Nucleus accumbens (tissue), 56 donors: ENCODE measurements around the gene PLA2G4E.

ENCODE experiments used
- DNase-seq, 56 donors: peaks; one replicate each; lab custom pipeline; 2025; lab: John Stamatoyannopoulos, UW

The PLA2G4E gene

DNA sequence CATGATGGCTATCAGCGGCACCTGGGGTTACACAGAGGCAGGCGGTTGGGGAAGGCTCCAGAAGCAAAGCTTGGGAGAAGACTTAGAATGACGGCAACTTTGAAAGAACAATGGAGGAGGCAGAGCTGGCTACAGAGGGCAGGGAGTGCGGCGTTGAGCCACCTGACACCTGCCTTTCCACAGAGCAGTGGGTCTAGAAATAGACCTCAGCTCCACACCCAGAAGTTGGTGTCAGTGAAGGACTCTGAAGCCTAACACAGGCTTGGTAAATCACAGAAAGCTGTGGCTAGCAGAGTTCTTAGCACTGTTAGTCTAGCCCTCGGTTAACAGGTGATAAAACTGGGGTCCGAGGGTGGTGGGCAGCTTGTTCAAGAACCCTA, 25.4 kb downstream of the PLA2G4E start:
- no peak for DNase-seq

DNA sequence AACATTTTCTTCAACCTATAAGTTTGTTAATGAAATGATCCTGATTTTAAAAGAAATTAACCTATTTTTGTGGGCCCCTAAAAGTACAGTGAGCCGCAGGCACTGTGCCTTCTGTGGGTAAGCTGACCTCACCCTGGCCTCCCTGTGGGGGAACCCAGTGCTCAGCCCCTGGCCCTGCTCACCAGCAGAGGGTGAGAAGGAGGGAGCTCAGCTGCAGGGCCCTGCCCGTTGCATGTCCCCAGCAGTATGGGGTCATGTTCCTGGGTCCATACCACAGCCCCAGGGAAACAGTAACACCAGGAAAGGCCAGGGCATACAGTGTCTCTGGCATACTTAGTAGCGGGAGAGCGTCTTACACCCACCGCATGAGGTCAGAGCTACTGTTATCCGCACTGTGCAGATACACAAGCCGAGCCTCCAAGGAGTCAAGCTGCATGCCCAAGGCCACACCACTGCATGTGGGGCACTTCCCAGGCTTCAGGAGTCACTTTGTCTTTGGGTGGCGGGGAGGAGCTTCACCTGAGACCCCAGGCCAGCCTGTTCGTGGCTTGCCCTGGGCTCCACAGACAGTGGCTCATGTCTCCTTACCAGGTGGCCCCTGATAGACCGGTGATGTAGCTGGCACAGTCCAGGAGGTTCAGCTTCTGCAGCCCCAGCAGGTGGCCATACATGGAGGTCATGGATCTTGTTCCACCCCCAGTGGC, 25.9 kb downstream of the PLA2G4E start:
- no peak for DNase-seq

DNA sequence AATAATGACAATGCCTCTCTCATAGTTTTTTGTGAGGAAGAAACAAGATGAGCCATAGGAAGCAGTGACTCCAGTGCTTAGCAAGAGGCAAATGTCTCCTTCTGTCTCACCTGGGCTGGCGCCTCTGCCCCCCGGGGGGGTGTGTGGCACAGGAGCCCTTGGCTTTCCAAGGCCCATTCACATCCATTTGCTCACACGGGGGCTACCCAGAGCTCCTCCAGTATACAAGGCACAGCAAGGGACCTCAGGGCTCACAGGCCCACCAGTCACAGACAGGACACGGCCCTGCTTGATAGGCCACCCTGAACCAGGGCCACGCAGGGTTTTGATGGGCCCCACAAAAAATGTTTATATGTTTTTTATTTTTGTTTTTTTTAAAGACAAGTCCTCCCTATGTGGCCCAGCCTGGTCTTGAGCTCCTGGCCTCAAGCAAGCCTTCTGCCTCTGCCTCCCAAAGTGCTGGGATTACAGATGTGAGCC, 26.6 kb downstream of the PLA2G4E start:
- no peak for DNase-seq

DNA sequence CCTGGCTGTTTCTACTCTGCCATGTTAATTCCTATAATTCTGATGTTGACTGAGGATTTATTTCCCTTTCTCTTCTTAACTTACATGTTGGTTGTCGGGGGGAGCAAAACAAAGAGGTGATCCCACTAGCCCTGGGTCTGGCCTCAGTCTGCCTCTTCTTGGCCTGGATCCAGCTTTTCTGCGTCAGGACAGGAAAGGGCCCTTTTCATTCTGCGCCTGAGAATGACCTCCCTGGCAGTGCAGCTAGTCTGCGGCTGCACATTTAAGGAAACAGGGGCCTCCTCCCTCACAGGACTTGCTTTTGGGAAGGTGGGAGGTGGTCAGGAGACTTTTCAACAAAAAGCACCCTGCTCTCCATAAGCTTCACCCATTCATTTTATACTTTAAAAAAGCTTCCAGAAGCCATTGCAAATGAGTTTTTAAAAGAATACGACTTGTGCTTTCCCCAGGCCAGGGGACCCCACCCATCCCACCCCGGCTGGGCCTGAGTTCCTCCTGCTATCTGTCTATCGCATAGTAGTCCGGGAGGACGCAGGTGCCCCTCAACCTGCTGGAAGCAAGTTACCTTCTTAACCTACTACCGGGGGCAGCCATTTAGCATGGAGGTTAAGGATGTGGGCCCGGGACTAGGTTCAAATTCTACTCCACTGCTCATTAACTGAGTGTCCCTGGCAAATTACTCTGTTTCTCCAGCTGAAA, 27.2 kb downstream of the PLA2G4E start:
- no peak for DNase-seq

DNA sequence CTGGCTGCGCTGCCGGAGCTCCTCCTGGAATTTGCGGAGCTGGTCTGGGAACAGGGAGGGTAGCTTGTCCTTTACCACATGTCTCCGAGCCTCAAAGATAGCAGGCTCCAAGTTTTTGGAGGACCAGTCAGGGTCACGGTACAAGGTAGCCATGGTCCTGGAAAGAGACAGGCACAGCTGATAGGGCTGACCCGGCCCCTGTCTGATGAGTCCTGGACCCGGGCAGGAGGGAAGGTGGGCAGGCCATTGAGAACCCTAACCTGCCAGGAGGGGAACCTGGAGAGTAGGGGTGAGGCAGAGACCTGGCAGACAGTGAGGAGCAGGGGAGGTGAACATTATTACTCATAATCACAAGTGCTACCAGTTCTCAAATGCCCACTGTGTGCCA, 28.0 kb downstream of the PLA2G4E start:
- DNase-seq: no peak

DNA sequence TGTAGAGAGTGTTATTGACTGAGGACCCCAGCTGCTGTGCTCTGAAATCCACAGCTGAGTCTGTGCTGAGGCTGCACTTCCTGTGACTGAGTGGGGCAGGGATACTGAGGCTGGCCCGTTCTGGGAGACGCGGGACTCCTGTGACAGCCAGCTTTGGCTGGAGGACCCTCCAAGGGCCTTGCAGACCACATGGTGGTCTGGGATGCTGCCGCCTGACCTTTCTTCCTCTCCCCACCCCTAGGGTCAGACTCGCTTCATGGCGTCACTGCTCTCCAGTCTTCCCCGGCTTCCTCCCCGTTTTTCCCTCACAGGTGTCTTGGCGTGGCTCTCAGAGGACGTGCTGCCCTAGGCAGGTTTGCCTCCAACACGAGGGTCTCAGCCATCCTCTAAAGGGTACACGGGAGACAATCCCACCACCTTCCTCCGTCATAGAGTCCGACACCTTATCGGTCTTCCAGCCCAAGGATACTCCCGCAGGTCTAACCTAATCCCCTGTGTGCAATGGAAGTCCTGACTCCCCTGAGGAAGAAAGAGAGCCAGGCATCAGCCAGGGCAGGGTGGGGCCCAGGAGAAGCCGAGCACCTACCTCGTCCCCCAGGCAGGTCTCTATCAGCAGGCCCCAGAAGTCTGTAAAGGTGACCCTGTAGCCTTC, 28.6 kb downstream of the PLA2G4E start:
- DNase-seq: no peak

DNA sequence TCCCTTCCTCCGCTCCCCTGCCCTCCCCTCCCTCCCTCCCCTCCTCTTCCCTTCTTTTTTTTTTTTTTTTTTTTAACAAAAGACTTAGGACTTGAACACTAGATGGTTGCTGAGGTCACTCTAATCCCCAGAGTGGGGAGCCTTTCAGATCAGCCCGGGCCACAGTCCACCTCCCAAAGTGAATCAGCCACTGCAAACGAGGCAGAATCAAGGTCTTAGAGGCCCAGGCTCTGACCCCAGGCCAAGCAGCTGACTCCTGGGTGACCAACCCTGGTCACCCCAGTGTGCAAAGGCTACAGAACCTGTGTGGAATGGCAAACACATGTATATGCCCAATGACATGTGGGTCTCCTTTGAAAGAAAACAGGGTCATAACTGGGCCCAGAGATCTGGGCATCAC, 30.2 kb downstream of the PLA2G4E start:
- DNase-seq: no peak

DNA sequence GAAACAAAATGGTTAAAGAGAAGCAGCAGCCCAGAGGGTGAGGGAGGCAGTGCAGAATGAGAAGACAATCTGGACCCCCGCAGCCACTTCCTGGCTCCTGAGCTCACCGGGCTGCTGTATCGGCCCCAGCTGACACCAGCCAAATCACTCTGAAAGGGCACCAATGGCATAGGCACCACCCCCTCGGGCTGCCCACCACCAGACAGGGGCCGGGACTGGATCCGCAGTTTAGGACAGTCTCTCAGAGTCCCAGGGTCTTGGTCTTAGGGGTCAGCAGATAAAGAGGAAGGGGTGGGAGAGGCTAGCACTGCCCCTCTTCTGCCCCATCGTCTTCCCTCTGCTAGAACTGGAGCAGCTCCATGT, 30.6 kb downstream of the PLA2G4E start:
- DNase-seq: no peak

DNA sequence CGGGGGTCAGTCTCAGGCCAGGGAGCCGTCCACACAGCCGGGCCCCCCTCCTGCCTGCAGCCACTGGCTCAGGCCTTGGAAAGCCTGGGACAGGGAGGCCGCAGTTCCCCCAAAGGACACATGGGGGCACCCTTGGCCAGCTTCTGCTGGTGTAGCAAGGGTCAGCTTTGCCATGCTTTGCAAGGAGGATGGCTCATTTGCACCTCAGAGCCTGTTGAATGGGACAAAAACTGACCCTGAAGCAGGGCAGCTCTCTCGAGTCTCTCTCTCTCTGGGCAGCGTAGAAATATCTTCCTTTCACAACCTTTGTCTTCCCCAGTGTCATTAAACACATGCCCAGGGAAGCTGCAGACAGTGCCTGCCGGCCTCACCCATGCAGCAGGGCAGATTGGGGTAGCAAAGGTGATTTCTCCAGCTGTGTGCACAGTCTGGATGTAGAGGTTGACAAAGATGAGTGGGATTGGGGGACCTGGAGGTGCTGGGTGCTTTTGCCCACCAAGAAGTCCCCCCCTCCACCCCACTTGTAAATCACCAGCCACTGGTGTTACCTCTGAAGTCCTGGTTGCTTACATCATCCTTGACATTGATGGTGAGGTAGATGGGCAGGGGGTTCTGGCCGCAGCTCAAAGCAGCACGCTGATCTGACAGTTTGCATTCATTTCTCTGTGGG, 31.1 kb downstream of the PLA2G4E start:
- peak in 51 of 56 donors; percentile 6 to 90 (median 61) for DNase-seq

DNA sequence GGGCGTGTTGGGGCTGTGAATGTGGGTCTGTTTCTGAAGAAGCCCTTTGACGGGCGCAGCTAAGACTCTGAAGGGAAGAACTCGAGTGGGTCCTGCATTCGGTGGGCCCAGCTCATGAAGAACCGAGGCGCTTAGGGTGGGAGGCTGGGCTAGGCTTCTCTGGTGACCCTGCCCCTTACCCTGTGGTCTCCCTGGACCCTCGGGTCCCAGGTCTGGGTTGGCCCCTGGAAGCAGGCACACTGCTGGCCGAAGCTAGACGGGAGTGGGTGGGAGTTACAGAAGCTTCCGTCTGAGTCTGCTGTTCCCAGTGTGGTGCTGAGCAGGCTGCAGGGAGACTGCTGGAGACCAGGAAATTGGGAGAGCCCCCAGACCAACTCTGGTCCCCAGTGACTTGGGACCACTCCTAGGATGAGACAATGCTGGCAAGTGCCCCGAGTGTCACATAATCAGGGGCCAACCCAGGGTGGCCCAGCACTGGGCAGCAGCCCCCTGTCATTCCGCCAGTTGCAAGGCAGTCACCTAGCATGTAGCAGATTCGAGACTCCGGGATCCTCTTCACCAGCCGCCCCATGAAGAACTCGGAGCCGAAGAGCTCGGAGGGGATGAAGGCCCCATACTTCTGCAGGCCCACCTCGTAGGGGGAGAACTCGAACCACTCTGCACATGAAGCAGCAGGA, 31.8 kb downstream of the PLA2G4E start:
- no peak for DNase-seq

DNA sequence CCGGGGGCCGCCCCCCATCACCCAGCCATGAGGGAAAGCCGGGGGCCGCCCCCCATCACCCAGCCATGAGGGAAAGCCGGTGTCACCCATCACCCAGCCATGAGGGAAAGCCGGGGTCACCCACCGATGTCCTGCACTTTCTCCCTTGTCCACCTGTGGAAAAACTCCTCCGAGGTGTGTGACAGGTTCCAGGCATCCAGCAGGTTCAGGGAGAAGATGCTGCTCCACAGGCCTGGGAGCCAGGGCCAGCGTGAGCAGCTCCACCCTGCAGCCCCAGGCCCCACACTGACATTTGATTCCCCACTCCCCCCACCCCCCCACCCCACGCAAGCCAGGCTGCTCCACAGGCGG, 32.9 kb downstream of the PLA2G4E start:
- no peak for DNase-seq

DNA sequence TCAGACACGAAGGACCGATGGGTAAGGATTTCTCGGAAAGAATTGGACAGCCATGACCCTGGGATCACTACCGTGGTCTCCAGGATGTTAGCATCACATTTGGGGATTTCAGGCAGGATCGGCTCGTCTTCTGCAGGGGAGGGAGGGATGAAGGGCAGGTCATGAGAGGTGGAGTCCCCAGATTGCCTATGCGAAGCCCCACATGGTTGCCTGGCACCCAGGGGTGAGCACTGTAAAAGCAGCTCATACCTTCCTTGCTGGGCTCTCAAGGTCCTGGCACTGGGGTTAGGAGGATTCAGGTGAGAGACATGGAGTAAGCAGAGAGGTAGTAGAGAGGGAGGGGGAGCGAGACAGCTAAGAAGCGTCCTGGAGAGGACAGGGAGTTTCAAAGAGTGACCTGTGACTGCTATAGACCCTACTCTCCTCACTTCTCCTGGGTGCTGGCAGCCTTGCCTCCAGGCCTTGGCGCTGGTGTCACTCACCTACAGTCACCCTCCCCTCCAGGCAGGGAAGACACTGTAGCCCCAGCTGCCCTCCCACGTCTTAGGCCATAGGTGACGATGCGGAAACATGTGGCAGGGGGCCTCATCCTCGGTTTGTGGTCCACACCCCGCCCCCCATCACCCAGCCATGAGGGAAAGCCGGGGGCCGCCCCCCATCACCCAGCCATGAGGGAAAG, 33.5 kb downstream of the PLA2G4E start:
- no peak for DNase-seq

DNA sequence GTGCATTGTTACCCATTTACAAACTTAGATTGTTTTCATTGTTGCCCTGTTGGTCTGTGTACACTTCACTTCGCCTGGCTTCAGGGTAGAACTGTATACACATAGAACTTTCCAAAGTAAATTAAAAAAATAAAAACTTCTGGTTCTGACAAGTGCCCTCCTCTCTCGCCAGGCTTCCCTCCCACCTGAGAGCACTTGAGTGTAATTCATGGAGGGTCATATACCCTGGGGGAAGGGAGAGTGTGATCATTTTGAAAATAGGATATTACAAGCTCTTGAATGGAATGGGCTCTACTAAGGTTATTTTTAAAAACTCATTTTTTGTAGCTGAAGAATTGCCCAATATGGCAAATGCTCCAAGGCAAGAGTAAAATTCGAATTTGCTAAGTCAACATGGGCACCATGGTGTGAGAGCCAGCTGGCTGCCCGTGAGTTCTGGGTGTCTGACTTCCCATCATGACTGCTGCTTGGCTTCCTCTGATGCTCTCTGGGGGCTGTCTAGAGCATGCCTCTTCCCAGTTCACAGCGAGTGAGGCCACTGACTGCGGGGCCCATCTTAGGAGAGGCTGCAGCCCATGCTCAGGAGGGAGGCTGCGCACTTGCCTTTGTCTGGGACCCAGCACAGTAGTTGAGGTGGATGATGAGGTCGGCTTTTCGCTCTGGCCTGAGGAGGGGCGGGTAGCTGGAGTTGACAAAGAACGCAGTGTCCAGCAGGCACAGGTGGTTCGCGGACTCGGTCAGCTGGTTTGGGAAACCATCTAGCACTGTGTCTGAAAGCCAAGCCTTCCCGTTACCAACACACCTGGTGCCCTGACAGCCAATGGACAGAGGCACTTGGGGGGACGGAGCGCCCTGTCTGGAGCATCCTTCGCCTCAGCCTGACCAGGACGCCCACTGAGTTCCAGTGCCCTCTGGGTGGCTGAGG, 35.3 kb downstream of the PLA2G4E start:
- no peak for DNase-seq

DNA sequence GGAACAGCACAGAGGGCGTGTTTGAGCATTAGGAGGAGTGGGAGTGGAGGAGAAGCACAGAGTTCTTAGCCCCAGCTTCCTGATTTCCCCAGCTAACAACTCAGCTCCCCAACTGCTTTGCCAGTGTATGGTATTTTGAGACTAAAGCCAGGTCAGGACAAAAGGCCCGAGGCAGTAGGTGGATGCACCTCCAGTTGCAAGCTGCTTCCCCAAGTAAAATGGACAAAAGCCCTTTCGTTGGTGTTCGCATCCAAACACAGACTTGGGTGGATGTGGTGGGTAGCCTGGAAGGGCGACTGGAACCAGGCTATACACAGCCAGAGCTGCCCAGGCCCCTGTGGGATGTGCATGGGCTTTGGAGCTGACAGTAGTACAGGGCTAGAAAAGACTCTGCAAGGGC, 36.2 kb downstream of the PLA2G4E start:
- DNase-seq: no peak

DNA sequence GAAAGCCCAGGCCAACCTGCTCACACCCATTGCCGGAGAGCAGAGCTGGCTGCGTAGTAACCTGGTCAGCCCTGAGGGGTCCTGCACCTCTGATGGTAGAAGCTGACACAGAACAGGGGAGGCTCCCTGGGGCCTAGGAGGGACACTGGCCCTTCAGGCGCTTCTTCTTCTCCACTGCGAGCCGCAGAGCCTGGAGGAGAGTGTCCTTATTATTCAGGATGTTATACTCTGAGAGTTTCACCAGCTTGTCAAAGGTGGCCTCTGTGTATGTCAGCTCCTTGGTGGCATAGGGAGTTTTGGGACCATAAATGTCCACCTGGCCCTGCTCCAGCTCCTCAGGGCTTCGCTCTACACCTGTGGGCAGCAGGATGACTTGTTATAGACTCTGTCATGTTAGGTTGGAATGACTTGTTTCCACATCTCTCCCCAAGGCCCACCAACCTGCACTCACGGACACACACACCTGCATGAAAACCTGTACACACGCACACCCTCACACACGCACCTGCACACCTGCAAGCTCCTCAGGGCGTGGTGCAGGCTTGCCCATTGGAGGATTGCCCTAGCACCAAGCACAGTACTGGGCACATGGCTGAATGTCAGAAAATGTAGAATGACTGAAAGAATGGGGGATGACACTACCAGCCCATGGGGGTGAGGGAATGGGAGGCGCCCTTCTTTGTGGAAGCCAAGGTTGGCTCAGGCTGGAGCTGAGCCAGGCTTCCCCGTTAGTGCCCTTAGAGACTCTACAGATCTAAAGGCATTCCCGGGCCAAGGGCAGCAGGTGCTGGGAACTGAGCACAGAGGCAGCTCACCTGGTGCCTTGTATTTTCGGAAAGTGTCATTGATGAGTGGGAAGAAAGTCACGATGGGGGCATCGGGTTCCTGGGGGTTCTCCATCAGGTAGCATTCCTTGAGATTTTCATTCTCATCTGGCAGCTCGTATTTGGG, 36.9 kb downstream of the PLA2G4E start:
- no peak for DNase-seq

DNA sequence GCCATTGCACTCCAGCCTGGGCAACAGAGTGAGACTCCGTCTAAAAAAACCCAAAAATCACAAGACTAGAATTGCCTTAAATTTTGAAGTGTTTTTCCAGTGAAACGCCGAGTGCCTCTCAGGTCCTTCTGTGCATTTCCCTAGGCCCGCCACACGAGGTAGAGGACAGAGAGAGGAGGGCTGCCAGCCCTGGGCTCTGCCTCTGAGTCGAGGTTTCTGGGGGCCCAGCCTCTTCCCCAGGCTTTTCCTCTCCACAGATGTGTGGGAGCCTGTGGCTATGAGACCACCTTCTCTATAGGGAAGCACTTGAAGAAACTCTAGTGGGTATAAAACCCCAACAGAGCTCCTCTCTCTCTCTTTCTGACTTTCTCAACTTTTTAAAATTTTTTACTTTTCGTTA, 37.6 kb downstream of the PLA2G4E start:
- DNase-seq: no peak

DNA sequence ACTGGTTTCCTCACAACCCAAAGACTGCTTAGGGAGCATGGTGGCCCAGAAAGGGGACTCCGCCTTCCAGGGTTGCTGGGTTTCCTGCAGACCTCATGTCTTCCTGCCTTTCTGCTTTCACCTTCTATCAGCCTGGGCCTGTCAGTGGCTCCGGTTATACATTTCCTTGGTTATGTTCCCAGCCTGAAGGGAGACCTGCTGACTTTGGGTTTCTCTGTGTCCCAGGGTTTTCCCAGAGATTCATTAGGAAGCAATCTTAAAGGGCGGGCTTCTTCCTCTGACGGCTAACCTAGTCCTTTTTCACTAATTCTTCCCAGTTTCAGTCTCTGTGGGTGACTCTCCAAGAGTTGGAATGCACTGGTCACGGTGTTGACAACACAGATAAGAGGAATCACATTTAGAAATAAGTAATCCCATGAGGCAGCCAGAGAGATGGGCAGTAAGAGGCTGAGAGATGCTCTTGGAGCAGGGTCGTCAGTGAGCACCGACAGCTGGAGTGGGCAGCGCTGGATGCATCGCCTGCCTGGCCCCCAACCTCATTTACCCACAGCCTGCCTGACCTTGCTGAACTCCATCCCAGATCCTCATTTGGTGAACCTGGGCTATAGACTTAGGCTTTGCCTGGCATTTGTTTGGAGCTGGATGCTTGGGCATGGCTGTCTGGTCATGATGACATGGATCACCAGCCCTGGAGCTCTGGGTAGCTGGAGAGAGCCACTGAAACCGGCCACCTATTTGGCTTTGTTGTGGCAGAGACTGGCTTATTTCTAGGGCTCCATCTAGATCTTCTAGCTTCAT, 38.5 kb downstream of the PLA2G4E start:
- no peak for DNase-seq
